Spleen (tissue), 11 donors: ENCODE data around the gene TMEM256. TPM values are rescaled to one million over a fixed set of nuclear protein-coding genes. Genes with fewer than 3 reads are reported as not detected.

ENCODE experiments used
- DNase-seq: peaks from one replicate; pipeline ENCODE4 v3.0.0-alpha.2; 2020
- H3K27ac ChIP-seq, 8 donors: fragments of 200-600 bp; sonication (generic) in 7 of 8; 1 replicate in 4 of 8; 2 replicates in 4 of 8; pipeline versions ENCODE4 v1.5.0 to v1.8.0; 2016 to 2021; ENCODE audit warnings: inconsistent platforms in 4 of 8, mild to moderate bottlenecking in 4 of 8, moderate library complexity in 1 of 8
- H3K27me3 ChIP-seq, 7 donors: fragments of 200-600 bp; sonication (generic) in 6 of 7; replicated peaks in 1 of 7; 1 replicate in 4 of 7; 2 replicates in 3 of 7; pipeline versions ENCODE4 v1.5.0 to v1.8.0; 2016 to 2021; ENCODE audit warnings: inconsistent platforms in 3 of 7, mild to moderate bottlenecking in 1 of 7
- H3K36me3 ChIP-seq, 6 donors: fragments of 200-600 bp; sonication (generic) in 5 of 6; 1 replicate in 4 of 6; 2 replicates in 2 of 6; pipeline versions ENCODE4 v1.5.0 to v1.8.0; 2016 to 2021; ENCODE audit warnings: inconsistent platforms in 2 of 6
- H3K4me1 ChIP-seq, 6 donors: fragments of 200-600 bp; sonication (generic) in 5 of 6; 1 replicate in 3 of 6; 2 replicates in 3 of 6; pipeline versions ENCODE4 v1.5.0 to v1.8.0; 2016 to 2021; ENCODE audit warnings: inconsistent platforms in 3 of 6
- H3K4me3 ChIP-seq, 8 donors: fragments of 200-600 bp; sonication (generic) in 7 of 8; 1 replicate in 4 of 8; 2 replicates in 4 of 8; pipeline versions ENCODE4 v1.5.0 to v1.8.0; 2016 to 2021; ENCODE audit warnings: inconsistent platforms in 4 of 8, mild to moderate bottlenecking in 4 of 8, moderate library complexity in 2 of 8
- H3K9me3 ChIP-seq, 8 donors: fragments of 200-600 bp; sonication (generic) in 7 of 8; 1 replicate in 4 of 8; 2 replicates in 4 of 8; pipeline versions ENCODE4 v1.5.0 to v1.8.0; 2016 to 2021; ENCODE audit warnings: inconsistent platforms in 4 of 8
- POLR2A ChIP-seq, 3 donors: fragments of 450-650 bp; IDR thresholded peaks; one replicate each; pipeline ENCODE4 v1.5.1; 2017; ENCODE audit warnings: antibody characterized with exemption in 3 of 3, mild to moderate bottlenecking in 1 of 3
- POLR2AphosphoS5 ChIP-seq, 3 donors: sonication (generic); formaldehyde crosslinking; IDR thresholded peaks; one replicate each; pipeline ENCODE4 v1.5.1; 2017; ENCODE audit warnings: antibody characterized with exemption in 3 of 3
- WGBS, 5 donors: extraction: QIAGEN DNeasy Blood & Tissue Kit in 3 of 5; methylation state at CpG; one replicate each; pipeline versions ENCODE4 v1.1.5 to v1.1.7; 2013 to 2018; 5-methylcytosine and 5-hydroxymethylcytosine counted together
- intact Hi-C: fragments of 100-400 bp; cut with DNase I; formaldehyde crosslinking; loops from one replicate; pipeline ENCODE4 v1.15.0; 2023; ENCODE audit warnings: low total_unique reads
- polyA plus RNA-seq, 3 donors: library from polyadenylated mRNA; stranded (reverse); fragments of 200-250 nt; gene quantifications; one replicate each; pipeline ENCODE4 v1.2.1, GENCODE V29; 2013
- total RNA-seq, 7 donors: library from RNA; depleted of rRNA in 3 of 7; stranded (reverse); fragments of >200 nt in 3 of 7; fragmentation: NEBNext Ultra II Directional in 4 of 7; extraction: Animal tissue kit (Norgen Biotek cat#: 25700) in 4 of 7; gene quantifications; one replicate each; pipeline versions ENCODE4 v1.1.0 to v1.2.1, GENCODE V29; 2016 to 2021
- TF ChIP-seq, protein P1 (sequence below), 11 experiments: fragments of 200-600 bp in 7 of 11; fragments of 450-650 bp in 4 of 11; sonication (generic) in 4 of 11; IDR thresholded peaks in 8 of 11; conservative IDR thresholded peaks in 3 of 11; 1 replicate in 7 of 11; 2 replicates in 4 of 11; pipeline versions ENCODE4 v1.4.0 to v1.8.0; 2016 to 2021; ENCODE audit warnings: antibody characterized with exemption in 11 of 11, inconsistent platforms in 4 of 11, mild to moderate bottlenecking in 1 of 11
- donor health status: healthy with polysubstance abuse.
- donor health status: DM: no; HTN: no; CAD: no; lungs with moderate emphysema.
- donor health status: DM: no; HTN: no; CAD: no.
- donor health status: Bipolar disorder and iron deficiency.
- donor health status: healthy.
- donor health status: DM: no; HTN: no; CAD: no.
- donor health status: DM: yes; HTN: yes; CAD: no.

Gene TMEM256
- total and polyA plus RNA-seq, 10 donors = 39.1 to 193 (median 54.3) TPM

DNA sequence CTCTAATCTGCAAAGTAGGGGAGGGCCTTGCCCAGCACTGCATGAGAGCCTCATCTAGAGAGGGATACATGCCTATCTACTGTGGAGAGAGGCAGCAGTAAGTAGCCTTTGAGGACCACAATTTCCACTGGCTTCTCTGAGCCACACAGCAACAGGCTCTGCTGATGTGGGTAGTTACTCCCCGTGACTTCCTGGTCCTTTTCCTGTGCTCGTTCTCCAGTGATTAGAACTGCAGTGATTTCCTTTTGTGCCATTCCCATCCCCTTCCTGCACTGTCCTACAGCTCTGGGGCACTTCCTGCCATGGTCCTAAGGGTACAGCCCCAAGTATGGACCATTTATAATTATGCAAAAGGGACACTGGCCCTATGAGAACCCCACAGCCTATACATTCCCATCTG, 12.6 kb downstream of the TMEM256 start:
- H3K9me3 ChIP-seq = no peaks in the 10 kb centered on the region
- H3K27me3 ChIP-seq = no peaks in the 10 kb centered on the region
- intact Hi-C loops = no loop called here
- TF ChIP-seq POLR2AphosphoS5 (IDR thresholded peaks at IDR 0.05) (peak in 1 of 3 donors; percentile 64), POLR2A (IDR thresholded peaks at IDR 0.05) (no peak)
- TF ChIP-seq, protein P1, sequence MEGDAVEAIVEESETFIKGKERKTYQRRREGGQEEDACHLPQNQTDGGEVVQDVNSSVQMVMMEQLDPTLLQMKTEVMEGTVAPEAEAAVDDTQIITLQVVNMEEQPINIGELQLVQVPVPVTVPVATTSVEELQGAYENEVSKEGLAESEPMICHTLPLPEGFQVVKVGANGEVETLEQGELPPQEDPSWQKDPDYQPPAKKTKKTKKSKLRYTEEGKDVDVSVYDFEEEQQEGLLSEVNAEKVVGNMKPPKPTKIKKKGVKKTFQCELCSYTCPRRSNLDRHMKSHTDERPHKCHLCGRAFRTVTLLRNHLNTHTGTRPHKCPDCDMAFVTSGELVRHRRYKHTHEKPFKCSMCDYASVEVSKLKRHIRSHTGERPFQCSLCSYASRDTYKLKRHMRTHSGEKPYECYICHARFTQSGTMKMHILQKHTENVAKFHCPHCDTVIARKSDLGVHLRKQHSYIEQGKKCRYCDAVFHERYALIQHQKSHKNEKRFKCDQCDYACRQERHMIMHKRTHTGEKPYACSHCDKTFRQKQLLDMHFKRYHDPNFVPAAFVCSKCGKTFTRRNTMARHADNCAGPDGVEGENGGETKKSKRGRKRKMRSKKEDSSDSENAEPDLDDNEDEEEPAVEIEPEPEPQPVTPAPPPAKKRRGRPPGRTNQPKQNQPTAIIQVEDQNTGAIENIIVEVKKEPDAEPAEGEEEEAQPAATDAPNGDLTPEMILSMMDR (IDR thresholded peaks at IDR 0.05 in 8 of 11, conservative IDR thresholded peaks at IDR 0.05 in 3 of 11) = no peak
- no peak overlapping the region for H3K4me3 ChIP-seq
- H3K36me3 ChIP-seq = peaks cover 0 to 67% (median 30%) of the 10 kb centered on the region in 6 donors
- DNase-seq = no peak
- peaks cover 7 to 60% (median 42%) of the 10 kb centered on the region in 6 donors for H3K4me1 ChIP-seq
- peak overlapping the region in 7 of 8 donors; percentile 13 to 98 (median 54) for H3K27ac ChIP-seq
- WGBS, 5 donors = 25 to 50% (median 33%) methylated on average over 2 of the region's 2 CpGs

DNA sequence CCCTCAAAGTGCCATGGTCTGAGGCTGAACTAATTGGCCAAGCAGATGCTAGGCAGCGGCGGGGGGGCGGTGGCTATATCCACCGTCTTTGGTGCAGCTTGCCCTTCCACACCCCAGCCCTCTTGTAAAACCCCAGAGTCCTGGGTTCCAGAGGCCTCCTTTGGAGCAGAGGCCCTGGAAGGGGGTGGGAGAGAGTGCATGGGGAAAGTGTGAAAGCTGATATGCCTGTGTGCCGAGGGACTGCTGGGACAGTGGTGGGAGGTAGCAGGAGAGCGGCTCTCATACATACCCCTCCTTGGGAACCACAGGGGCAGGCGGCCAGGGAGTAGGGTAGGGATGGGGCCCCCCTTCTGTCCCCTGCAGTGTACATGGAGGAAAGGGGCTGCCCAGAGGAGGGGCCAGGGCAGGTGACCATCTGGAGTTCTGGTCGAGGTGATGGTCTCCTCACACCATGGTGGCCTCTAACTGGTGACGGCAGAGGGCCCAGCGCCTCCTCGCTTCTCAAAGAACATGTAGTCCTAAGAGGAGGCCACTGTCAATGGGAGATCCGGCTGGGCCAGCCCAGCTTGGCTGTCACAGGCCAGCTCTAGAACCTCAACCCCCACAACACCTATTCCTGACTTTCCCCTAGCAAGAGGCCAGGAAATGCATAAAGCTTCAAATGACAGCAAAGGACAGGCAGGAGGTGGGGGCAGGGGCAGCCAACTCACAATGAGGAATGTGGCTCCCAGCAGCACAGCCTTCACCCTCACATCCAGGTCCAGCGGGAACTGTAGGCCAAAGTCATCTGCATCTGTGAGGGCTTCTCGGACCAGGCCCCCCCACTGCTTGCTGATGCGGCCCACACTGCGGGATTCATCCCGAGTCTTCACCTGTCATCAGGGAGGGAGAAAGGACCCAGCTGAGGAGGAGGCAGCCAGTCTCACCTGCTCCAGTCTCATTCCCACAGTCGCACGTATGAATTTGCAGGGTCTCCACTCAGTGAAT, 13.7 kb downstream of the TMEM256 start:
- Histone ChIP-seq H3K4me3 (no peak overlapping the region), H3K27ac (peak overlapping the region in 7 of 8 donors; percentile 8 to 98 (median 54)), H3K36me3 (peaks cover 0 to 67% (median 30%) of the 10 kb centered on the region in 6 donors), H3K27me3 (no peaks in the 10 kb centered on the region), H3K4me1 (peaks cover 7 to 56% (median 39%) of the 10 kb centered on the region in 6 donors), H3K9me3 (no peaks in the 10 kb centered on the region)
- TF ChIP-seq, protein P1 (IDR thresholded peaks at IDR 0.05 in 8 of 11, conservative IDR thresholded peaks at IDR 0.05 in 3 of 11) = no peak
- TF ChIP-seq POLR2AphosphoS5 (IDR thresholded peaks at IDR 0.05) (peak in 1 of 3 donors; percentile 5), POLR2A (IDR thresholded peaks at IDR 0.05) (no peak)
- 88 to 98% (median 91%) methylated on average over 13 to 19 of the region's 19 CpGs for WGBS, 5 donors
- intact Hi-C loops = no loop called here
- no peak for DNase-seq

DNA sequence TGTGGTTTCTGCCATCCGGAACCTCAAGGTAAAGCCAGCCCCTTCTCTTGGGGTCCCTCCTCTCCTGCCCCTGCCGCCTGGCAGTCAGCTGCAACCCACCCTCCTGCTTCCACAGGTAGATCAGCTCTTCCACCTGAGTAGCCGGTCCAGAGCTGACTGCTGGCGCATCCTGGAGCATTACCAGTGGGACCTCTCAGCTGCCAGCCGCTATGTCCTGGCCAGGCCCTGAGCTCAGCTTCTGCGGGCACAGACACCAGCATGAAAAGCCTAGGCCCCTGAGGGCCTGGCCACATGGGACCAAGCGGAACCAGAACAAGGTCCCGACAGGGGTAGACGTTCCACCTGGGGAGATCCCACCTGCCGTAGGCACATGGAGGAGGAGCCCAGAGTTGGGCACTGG, 15.0 kb downstream of the TMEM256 start:
- TF ChIP-seq, protein P1 (IDR thresholded peaks at IDR 0.05 in 8 of 11, conservative IDR thresholded peaks at IDR 0.05 in 3 of 11) = no peak
- TF ChIP-seq POLR2AphosphoS5 (IDR thresholded peaks at IDR 0.05) (peak in 1 of 3 donors; percentile 14), POLR2A (IDR thresholded peaks at IDR 0.05) (no peak)
- 94 to 98% (median 95%) methylated on average over 6 to 10 of the region's 10 CpGs for WGBS, 5 donors
- H3K4me1 ChIP-seq = peaks cover 7 to 58% (median 40%) of the 10 kb centered on the region in 6 donors
- no peak overlapping the region for H3K4me3 ChIP-seq
- DNase-seq = no peak
- peaks cover 0 to 9% (median 0%) of the 10 kb centered on the region in 7 donors for H3K27me3 ChIP-seq
- H3K9me3 ChIP-seq = no peaks in the 10 kb centered on the region
- intact Hi-C loops = no loop called here
- no peak overlapping the region for H3K27ac ChIP-seq
- H3K36me3 ChIP-seq = peaks cover 0 to 67% (median 30%) of the 10 kb centered on the region in 6 donors
